Metanephros (tissue), 2 donors: ENCODE measurements around the gene TMBIM6. TPM values are rescaled to one million over a fixed set of nuclear protein-coding genes. Genes with fewer than 3 reads are reported as not detected.

Experiments used
- small RNA-seq: library from RNA; depleted of rRNA; stranded (forward); fragments of <200 nt; gene quantifications from one replicate; pipeline ENCODE3, GENCODE V24; 2014; ENCODE audit warnings: low replicate concordance
- total RNA-seq: library from RNA; depleted of rRNA; stranded (reverse); fragments of >200 nt; gene quantifications from one replicate; pipeline ENCODE4 v1.2.3, GENCODE V29; 2014

TMBIM6 gene, protein sequence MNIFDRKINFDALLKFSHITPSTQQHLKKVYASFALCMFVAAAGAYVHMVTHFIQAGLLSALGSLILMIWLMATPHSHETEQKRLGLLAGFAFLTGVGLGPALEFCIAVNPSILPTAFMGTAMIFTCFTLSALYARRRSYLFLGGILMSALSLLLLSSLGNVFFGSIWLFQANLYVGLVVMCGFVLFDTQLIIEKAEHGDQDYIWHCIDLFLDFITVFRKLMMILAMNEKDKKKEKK
- 437 TPM for total RNA-seq

DNA sequence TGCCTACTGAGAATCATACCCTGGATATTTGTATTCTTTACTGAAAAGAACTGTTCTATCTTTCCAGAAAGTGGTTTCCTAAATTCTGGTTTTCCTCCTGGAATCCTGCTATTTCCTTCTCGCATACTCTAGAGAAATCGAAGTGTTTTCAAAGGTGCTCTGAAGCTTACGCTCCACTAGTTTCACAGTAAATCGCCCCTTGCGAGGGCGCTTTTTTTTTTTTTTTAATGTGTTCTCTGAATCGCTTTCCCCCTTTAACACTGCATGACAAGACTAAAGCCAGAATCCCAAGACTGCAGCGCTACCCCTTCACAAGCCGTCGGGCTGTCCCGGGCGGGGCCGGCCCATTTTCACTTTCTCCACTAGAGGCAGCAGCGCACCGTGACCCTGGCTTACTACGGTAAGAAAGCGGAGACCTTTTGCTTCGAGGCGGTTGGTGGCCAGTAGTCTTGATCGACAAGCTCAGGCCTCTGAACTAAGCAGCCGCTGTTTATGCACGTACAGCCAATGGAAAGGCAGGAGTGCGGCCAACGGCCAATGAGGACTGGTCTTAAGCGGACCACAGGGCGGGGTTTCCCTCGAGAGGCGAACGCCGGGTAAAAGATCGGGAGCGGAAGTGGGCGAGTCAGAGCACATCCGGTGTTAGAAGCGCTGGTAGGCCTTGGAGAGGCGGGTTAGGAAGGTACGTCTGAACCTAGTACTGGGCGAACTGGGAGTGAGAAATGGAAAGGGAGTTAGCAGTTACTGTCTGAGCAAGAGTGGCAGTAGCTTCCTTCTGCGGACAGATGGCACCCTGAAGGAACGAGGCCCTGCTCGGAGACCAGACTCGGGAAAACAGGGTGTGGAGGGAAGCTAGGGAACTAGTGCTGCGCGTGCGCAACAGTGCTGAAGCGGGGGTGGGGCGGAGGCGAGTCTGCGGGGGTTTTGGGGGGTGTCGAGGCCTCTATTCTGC, at the start of gene TMBIM6:
Gene TMBIM6 (plus strand): TSS at position 628 of the 952 bp plus-strand sequence. CDS start 10,937 bp downstream, outside the sequence.

DNA sequence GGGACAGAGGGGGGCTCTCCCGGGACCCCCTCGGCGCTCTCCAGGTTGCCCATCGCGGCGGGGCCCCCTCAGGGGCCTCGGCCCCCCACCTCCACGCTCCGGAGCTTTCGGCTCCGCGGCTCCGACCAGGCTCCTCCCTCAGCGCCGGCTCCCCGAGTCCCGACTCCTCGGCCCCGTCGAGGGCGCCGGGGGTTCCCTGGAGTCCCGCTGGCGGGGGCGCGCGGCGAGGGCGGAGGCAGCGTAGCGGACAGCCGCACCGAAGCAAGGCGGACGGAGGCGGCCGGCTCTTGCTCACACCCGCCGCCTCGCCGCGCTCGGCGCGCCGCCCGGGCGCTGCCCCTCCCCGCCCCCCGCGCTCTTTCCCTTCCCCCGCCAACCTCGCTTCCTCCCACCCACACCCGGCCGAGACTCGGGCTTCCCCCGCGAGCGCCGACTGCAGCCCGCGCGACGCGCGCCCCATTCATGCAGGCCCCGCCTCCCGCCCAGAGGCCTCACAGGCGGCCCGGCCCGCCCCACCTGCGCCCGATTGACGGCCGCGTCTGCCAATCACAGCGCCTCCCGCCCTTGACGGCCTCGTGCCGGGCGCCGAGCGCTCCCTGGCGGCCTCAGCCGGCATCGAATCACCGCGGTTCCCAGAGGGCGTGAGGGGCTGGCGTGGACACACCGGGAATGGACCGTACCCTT, 34.1 kb upstream of the TMBIM6 start, which contains the start of gene FMNL3:
Gene FMNL3 (minus strand): TSS at position 278 of the 684 bp plus-strand sequence. CDS start 225 bp downstream, at position 53.

Small RNAs within 50 kb of the gene (small RNA-seq; reads per million reads assigned to genes)
- gene AC020612.2: not detected
- gene LSM6P2: not detected

Other genes with a start within 250 kb of the TMBIM6 start
- gene KCNH3, start 202.5 kb upstream of the TMBIM6 start, total RNA-seq: 7.9 TPM
- 54.4 TPM for gene MCRS1, start 173.4 kb upstream of the TMBIM6 start, total RNA-seq
- 0.47 TPM for gene FAM186B, start 135.9 kb upstream of the TMBIM6 start, total RNA-seq
- 22.2 TPM for gene PRPF40B, start 118.0 kb upstream of the TMBIM6 start, total RNA-seq
- 53.1 TPM for gene FMNL3, start 34.2 kb upstream of the TMBIM6 start, total RNA-seq
- 21.3 TPM for gene NCKAP5L, start 86.9 kb downstream of the TMBIM6 start, total RNA-seq
- 5.1 TPM for gene BCDIN3D, start 101.5 kb downstream of the TMBIM6 start, total RNA-seq
- 2.7 TPM for gene FAIM2, start 162.3 kb downstream of the TMBIM6 start, total RNA-seq
- gene AQP2, start 209.2 kb downstream of the TMBIM6 start, total RNA-seq: 339 TPM
- 3.3 TPM for gene AQP5, start 220.3 kb downstream of the TMBIM6 start, total RNA-seq
- gene AQP6, start 231.4 kb downstream of the TMBIM6 start, total RNA-seq: 18.5 TPM